A673 (cell line): ENCODE data around the gene CAP2.

Experiments used
- CTCF ChIP-seq: fragments of 300-800, 200-600 bp; sonication (generic); conservative IDR thresholded peaks from 2 replicates; pipeline ENCODE4 v1.5.1; 2017; ENCODE audit warnings: low read depth, mild to moderate bottlenecking, antibody characterized with exemption, low read length, moderate library complexity, mixed read lengths
- EZH2 ChIP-seq: fragments of 200-600 bp; sonication (generic); IDR thresholded peaks from 2 replicates; pipeline ENCODE4 v1.6.1; 2017; ENCODE audit warnings: borderline replicate concordance, low read depth, mild to moderate bottlenecking, mixed read lengths, antibody characterized with exemption, low read length; ENCODE audit not compliant: poor library complexity, severe bottlenecking

- TF ChIP-seq CTCF = no peak
- TF ChIP-seq EZH2 = no peak
Observed at GRCh38 chr6:17505767-17506280, 112.4 kb downstream of the CAP2 start.
